ACHN (cell line): ENCODE results near the gene SIRPB2.
A peak's percentile ranks its signal among the peaks of the same experiment; 100 is the strongest.

Experiments
- DNase-seq: peaks from one replicate; pipeline ENCODE4 v3.0.0-alpha.2; 2015
- in situ Hi-C: cut with HindIII; loops from 2 replicates; pipeline ENCODE4 v1.10.0; 2017; ENCODE audit warnings: low sequenced_read_pairs, low pct_ligation_motif_present, low pct_unique_long_range_greater_than_20kb

SIRPB2 gene

DNA sequence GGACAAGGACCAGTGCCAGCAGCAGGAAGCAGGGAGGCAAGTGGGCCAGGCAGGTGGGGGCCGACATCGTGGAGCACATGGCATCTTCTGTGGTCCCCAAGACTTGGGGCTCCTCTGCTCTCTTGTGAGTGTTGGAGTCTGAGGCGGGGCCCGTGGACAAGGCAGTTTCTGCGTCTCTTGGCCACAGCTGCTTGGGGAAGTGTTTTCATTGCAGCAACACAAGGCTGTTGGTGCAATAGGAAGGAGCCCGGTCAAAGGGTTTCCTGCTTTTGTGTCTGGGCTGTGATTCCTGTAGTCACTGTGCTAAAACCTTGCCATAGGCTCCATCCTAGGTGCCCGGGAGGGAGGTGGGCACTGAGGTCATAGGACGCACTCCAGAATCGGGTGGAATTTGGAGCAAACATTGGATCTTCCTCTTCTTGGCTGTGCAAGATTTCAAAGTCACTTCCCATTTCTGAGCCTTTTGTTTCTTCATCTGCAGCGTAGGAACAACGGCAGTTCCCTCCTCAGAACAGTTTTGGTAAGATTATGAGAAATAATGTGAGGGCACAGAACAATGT is at the start of gene SIRPB2:
Gene SIRPB2, minus strand, starts transcription at position 140 of the 560 bp plus-strand sequence. Its CDS starts 61 bp downstream, at position 79.
- DNase-seq, result no peak
- in situ Hi-C loops, result no loop called here

- DNase-seq, result no peak
- in situ Hi-C loops, result no loop called here
Observed at GRCh38 chr20:1539816-1540419, 48.7 kb upstream of the SIRPB2 start.

DNA sequence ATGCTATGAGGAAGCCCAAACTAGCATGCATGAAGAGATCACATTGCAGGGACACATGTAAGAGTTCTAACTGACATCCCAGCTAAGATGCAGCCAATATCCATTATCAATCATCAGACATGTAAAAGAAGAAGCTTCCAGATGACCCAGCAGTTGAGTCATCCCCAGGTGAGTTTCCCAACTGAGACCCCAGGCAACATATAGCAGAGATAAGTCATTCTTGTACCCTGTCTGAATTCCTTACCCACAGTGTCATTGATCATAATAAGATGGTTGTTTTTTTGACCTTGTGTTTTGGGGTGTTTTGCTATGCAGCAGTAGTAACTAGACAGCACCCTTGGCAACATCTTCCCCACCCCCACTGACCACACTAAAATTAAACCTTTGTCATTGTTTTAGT is 47.4 kb upstream of the SIRPB2 start:
- no peak for DNase-seq
- in situ Hi-C loops, result no loop called here

- in situ Hi-C loops, result no loop called here
- no peak for DNase-seq
Observed at GRCh38 chr20:1537731-1538058, 46.5 kb upstream of the SIRPB2 start.

GRCh38 chr20:1536893-1537730 is 45.9 kb upstream of the SIRPB2 start:
- DNase-seq, result no peak
- in situ Hi-C loops, result no loop called here

DNA sequence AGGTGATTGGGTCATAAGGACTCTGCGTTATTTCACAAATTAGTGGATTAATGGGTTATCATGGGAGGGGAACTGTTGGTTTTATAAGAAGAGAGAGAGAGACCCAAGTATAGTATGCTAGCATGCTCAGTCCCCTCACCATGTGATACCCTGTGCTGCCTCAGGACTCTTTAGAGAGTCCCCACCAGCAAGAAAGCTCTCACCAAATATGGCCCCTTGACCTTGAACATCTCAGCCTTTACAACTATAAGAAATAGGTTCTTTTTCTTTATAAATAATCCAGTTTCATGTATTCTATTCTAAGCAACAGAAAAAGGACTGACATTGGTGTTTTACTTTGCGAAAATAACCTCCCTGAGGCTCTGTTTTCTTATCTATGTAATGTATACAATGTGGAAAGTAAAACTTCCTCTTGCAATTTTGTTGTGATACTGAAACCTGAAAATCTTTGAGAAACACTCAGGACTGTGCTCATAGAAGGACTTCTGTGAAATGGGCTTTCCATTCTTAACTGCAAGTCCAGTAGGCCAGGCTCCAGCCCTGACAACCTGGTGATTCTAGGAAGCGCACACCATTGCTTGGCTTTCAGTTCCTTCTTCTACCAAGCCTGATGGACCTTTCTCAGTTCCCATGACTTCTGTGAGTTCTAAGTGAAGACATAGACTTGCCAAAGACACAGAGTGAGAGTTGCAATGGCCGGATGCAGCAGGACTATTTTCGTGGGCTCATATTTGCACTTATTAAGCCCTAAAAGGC is 44.4 kb upstream of the SIRPB2 start:
- in situ Hi-C loops, result no loop called here
- no peak for DNase-seq

DNA sequence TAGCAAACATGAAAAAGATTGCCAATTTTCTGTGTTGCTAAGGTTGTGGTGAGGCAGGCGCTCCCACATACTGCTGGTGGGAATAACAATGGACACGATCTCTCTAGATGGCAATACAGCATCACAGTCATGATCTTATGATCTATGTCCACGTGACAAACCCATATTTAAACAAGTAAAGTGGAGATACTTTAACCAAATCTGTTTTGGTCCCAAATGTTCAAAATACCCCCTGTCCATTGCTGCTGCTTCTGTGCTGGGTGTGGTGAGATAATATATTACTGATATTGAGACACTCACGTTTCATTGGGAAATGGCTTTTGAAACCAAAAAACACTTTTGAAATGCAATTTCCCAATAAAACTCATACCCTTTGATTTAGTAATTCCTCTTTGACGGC is 43.3 kb upstream of the SIRPB2 start:
- DNase-seq, result no peak
- in situ Hi-C loops, result no loop called here

DNA sequence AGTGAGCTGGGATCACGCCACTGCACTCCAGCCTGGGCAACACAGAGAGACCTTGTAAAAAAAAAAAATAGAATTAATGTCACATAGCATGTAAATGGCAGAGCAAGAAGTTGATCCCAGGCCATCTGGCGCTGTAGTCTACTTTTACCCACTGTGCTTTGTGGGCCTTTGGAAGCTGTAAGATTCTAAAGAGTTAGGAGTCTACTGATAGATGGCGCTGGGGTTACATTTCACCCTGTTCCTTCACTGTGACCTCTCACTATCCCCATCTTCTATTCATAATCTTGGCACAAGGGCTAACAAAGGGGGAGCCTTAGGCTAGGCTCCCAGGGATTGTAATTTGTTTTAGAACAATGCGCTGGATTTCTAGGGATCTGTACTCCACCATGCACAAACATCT is 41.8 kb upstream of the SIRPB2 start:
- in situ Hi-C loops, result no loop called here
- DNase-seq, result peak; percentile 18

DNA sequence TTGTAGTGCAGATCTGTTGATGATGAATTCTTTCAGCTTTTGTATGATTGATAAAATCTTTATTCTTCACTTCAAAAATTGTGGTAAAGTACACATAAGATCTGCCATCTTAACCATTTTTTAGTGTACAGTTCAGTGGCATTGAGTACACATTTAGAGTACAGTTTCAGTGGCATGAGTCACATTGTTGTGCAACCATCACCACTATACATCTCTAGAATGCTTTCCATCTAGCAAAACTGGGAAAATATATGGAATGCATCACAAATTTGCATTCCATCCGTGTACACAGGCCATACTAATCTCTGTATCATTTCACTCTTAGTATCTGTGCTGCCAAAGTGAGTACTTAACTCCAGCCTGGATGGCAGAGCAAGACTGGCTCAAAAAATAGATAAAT is 37.6 kb upstream of the SIRPB2 start:
- in situ Hi-C loops, result no loop called here
- DNase-seq, result no peak

DNA sequence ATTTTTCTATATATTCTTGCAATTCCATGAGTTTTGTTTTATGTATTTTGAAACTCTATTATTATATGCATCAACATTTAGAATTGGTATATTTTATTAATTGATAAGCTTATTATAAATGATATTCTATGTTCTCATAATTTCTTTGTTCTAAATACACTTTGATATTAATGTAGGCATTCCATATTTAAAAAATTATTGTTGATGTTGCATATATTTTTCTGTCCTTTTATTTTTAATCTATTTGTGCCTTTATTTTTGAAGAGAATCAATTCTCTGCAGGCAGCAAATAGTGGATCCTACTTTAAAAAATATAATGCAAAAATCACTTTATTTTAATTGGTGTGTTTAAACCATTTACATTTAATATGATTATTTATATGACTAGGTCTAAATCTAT is 36.7 kb upstream of the SIRPB2 start:
- in situ Hi-C loops, result no loop called here
- no peak for DNase-seq

DNA sequence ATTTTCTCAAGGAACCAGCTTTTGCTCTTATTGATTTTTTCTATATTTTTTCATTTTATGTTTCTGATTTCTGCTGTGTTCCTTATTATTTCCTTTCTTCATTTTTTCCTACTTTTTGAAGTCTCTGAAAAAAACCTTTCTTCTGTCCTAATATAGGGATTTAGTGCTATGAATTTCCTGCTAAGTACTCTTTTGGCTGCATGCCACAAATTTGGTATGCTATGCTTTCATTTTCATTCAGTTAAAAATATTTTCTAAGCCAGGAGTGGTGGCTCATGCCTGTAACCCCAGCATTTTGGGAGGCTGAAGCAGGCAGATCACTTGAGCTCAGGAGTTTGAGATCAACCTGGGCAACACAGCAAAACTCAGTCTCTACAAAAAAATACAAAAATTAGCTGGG is 35.7 kb upstream of the SIRPB2 start:
- no peak for DNase-seq
- in situ Hi-C loops, result no loop called here

DNA sequence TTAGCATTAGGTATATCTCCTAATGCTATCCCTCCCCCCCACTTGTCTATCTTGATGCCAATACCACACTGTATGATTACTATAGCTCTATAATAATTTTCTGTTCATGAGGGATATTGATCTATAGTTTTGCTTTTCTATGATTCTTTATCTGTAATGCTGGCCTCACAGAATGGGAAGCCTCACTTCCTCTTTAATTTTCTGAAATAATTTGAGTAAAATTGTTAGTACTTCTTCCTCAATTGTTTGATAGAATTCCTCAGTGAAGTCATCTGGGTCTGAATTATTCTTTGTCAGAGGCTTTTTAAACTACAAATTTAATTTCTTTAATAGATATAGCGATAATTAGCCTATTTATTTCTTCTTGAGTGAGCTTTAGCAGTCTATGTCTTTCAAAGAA is 35.1 kb upstream of the SIRPB2 start:
- no peak for DNase-seq
- in situ Hi-C loops, result no loop called here

- in situ Hi-C loops, result no loop called here
- no peak for DNase-seq
Observed at GRCh38 chr20:1524004-1524403, 32.8 kb upstream of the SIRPB2 start.

DNA sequence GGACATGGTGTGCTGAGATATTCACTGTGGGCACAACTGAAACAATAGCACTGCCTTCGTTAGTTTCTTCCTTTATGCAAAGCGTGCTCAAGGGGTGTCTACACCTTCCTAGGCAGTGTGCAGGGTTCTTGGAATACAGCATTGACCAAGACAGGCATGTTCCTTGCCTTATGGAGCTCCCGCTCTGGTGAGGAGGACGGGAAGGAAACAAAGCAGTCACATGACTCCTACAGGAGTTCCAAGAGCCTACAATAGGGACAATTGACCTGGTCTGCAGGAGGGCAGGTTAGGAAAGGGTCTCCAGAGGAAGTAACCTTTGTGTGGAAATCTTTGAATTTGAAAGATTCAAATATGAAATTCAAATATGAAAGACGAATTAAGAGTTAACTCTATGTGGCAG is 25.8 kb upstream of the SIRPB2 start:
- no peak for DNase-seq
- in situ Hi-C loops, result no loop called here

- DNase-seq, result no peak
- in situ Hi-C loops, result no loop called here
Observed at GRCh38 chr20:1513801-1514200, 22.6 kb upstream of the SIRPB2 start.

DNA sequence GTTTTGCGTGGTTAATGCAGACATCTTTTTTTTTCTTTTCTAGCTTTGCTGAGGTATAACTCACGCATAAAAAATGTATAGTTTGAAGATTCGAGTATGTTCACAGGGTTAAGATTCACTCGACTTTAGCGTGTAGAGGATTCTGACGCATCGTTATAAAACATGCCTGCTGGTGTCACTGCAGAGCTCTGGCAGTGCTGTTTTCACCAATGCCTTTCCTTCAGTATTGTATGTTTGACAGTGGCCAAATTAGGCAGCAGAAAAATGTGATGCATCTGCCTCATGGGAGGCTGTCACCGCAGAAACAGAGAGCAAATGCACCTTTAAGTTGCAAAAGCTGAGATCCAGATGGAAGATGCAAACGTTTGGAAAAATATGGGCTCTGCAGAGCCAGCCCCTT is 18.0 kb upstream of the SIRPB2 start:
- in situ Hi-C loops, result no loop called here
- DNase-seq, result peak; percentile 57

DNA sequence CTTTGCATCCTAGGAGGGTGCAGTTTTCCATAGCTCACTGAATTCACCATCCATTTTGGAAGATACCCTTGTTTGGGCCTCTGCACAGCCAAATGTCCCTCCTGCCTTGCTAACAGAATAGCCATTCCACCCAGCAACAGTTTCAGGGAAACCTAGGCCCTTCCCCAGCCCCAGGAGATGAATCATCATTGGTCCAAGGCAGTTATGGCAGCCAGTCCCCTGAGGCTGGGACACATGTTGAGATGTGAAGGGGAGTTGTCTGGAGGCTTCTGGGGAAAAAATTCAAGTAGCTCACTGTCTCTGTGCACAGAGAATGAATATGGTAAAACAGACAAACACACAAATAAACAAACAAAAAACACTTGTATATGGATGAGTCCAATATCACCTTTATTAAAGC is 17.4 kb upstream of the SIRPB2 start:
- no peak for DNase-seq
- in situ Hi-C loops, result no loop called here

GRCh38 chr20:1507276-1507675 is 16.1 kb upstream of the SIRPB2 start:
- in situ Hi-C loops, result no loop called here
- no peak for DNase-seq

DNA sequence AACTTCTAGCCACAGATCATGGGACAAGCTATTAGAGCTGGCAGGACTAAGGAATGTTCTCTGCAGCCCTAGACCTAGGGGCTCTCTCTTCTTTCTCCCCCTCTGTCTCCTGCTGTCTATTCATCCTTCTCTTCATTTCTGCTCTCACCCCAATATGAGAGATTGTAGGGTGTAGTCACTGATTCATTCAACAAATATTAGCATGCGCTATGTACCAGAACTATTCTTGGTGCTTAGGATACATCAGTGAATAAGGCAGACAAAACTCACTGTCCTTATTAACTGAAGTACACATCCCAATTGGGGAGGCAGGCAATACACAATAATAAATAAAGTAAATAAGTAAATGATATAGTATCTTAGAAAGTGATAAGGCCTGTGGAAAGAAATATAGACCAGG is 14.7 kb upstream of the SIRPB2 start:
- no peak for DNase-seq
- in situ Hi-C loops, result no loop called here
